Astrocyte (in vitro differentiated cells and primary cell): ENCODE data around the gene KIAA1210.

Source experiments
- EZH2 ChIP-seq: IDR thresholded peaks from 2 replicates; pipeline ENCODE4 v1.6.1; 2012; ENCODE audit warnings: mild to moderate bottlenecking, low read length, inconsistent platforms; ENCODE audit not compliant: insufficient read depth
- TF ChIP-seq, protein P1 (sequence below): IDR thresholded peaks from 2 replicates; pipeline ENCODE4 v1.5.1; 2011; ENCODE audit warnings: low read depth, mild to moderate bottlenecking, inconsistent platforms, low read length, moderate library complexity; ENCODE audit not compliant: insufficient read depth

DNA sequence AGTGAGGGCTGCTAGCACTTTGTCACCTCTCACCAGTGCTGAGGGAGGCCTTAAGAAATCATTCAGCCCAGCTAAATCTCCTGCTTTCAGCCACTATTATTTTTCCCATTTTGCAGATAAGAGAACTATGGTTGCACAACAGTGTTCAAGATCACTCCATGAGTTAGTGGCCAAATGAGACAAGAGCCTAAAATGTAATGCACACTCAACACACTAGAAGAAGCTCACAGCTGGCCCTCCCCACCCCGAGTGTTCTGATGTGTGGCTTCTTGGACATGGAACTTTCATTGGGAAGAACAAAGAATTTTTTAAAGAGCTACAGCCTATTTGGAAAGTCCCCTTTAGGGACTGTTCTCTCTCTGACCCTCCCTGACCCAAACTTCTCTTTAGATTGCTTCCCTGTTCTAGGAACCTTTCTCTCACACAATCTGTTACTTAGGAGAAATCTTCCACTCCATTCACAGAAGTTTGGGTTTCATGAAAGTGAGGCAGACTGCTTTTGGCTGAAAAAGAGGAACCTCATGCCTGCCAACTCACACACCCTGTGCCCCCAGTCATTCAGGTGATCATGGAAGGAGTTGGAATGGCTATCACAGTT lies 98.8 kb downstream of the KIAA1210 start:
- TF ChIP-seq, protein P1, sequence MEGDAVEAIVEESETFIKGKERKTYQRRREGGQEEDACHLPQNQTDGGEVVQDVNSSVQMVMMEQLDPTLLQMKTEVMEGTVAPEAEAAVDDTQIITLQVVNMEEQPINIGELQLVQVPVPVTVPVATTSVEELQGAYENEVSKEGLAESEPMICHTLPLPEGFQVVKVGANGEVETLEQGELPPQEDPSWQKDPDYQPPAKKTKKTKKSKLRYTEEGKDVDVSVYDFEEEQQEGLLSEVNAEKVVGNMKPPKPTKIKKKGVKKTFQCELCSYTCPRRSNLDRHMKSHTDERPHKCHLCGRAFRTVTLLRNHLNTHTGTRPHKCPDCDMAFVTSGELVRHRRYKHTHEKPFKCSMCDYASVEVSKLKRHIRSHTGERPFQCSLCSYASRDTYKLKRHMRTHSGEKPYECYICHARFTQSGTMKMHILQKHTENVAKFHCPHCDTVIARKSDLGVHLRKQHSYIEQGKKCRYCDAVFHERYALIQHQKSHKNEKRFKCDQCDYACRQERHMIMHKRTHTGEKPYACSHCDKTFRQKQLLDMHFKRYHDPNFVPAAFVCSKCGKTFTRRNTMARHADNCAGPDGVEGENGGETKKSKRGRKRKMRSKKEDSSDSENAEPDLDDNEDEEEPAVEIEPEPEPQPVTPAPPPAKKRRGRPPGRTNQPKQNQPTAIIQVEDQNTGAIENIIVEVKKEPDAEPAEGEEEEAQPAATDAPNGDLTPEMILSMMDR = no peak
- TF ChIP-seq EZH2 = no peak
